ENCODE results near the gene PINLYP.

Gene PINLYP

GRCh38 chr19:43551399-43552197 is 24.0 kb upstream of the PINLYP start:
- no peak for DNase-seq

- no peak for DNase-seq
Observed at GRCh38 chr19:43552198-43552450, 23.5 kb upstream of the PINLYP start.

GRCh38 chr19:43552616-43553015 is 23.0 kb upstream of the PINLYP start:
- no peak for DNase-seq

- DNase-seq: no peak
Observed at GRCh38 chr19:43553656-43554055, 21.9 kb upstream of the PINLYP start.

- DNase-seq: no peak
Observed at GRCh38 chr19:43554317-43554895, 21.2 kb upstream of the PINLYP start.

GRCh38 chr19:43555185-43555770 is 20.3 kb upstream of the PINLYP start:
- peak; percentile 26 for DNase-seq

- DNase-seq: no peak
Observed at GRCh38 chr19:43560687-43561086, 14.9 kb upstream of the PINLYP start.

- DNase-seq: no peak
Observed at GRCh38 chr19:43561139-43561970, 14.2 kb upstream of the PINLYP start.

GRCh38 chr19:43562226-43562697 is 13.3 kb upstream of the PINLYP start:
- no peak for DNase-seq

GRCh38 chr19:43562698-43563241 is 12.8 kb upstream of the PINLYP start:
- peak; percentile 61 for DNase-seq

- no peak for DNase-seq
Observed at GRCh38 chr19:43563816-43564457, 11.7 kb upstream of the PINLYP start.

- no peak for DNase-seq
Observed at GRCh38 chr19:43564800-43565199, 10.8 kb upstream of the PINLYP start.

- DNase-seq: no peak
Observed at GRCh38 chr19:43569657-43570056, 5.9 kb upstream of the PINLYP start.

GRCh38 chr19:43570174-43570791 is 5.3 kb upstream of the PINLYP start:
- DNase-seq: peak; percentile 86

- DNase-seq: peak; percentile 85
Observed at GRCh38 chr19:43572171-43572588, 3.4 kb upstream of the PINLYP start.

GRCh38 chr19:43574424-43575155 is 1.0 kb upstream of the PINLYP start:
- no peak for DNase-seq

GRCh38 chr19:43575955-43576878 is 616 bp downstream of the PINLYP start:
- DNase-seq: no peak

GRCh38 chr19:43578787-43579186 is 3.2 kb downstream of the PINLYP start:
- no peak for DNase-seq

GRCh38 chr19:43581467-43581866 is 5.9 kb downstream of the PINLYP start:
- DNase-seq: no peak

GRCh38 chr19:43582495-43582894 is 6.9 kb downstream of the PINLYP start:
- DNase-seq: no peak
